Neural cell (in vitro differentiated cells): Measurements from ENCODE around the gene C9orf72. TPM values are rescaled to one million over a fixed set of nuclear protein-coding genes. Genes with fewer than 3 reads are reported as not detected.

ENCODE experiments used
- H2AFZ ChIP-seq: fragments of 200-600, 300-800 bp; sonication (generic), shearing (Covaris generic); 2 replicates; pipeline ENCODE4 v1.6.0; 2014; ENCODE audit warnings: low read depth, mild to moderate bottlenecking, antibody characterized with exemption, low read length, moderate library complexity
- H3F3A ChIP-seq: fragments of 200-600 bp; shearing (Covaris generic); 2 replicates; pipeline ENCODE4 v1.6.1; 2016; ENCODE audit warnings: mild to moderate bottlenecking, moderate library complexity, mixed read lengths, antibody characterized with exemption, low read length; ENCODE audit not compliant: insufficient read depth, poor library complexity, severe bottlenecking
- H3K27ac ChIP-seq: fragments of 200-600, 300-800 bp; sonication (generic), shearing (Covaris generic); 2 replicates; pipeline ENCODE4 v1.5.1; 2014; ENCODE audit warnings: mild to moderate bottlenecking, low read length, moderate library complexity
- H3K27me3 ChIP-seq: fragments of 300-800, 200-600 bp; sonication (generic), shearing (Covaris generic); 2 replicates; pipeline ENCODE4 v1.6.0; 2014; ENCODE audit warnings: mild to moderate bottlenecking, low read depth, low read length, moderate library complexity; ENCODE audit not compliant: insufficient read depth
- H3K36me3 ChIP-seq: fragments of 300-800, 200-600 bp; sonication (generic), shearing (Covaris generic); 2 replicates; pipeline ENCODE4 v1.5.1; 2014; ENCODE audit warnings: mild to moderate bottlenecking, antibody characterized with exemption, low read length, moderate library complexity; ENCODE audit not compliant: insufficient read depth
- H3K4me2 ChIP-seq: fragments of 300-800, 200-600 bp; sonication (generic), shearing (Covaris generic); 2 replicates; pipeline ENCODE4 v1.6.0; 2014; ENCODE audit warnings: mild to moderate bottlenecking, low read length
- H3K4me3 ChIP-seq: fragments of 300-800, 200-600 bp; sonication (generic), shearing (Covaris generic); 2 replicates; pipeline ENCODE4 v1.5.1; 2014; ENCODE audit warnings: mild to moderate bottlenecking, low read length, moderate library complexity
- H3K79me2 ChIP-seq: fragments of 200-600 bp; shearing (Covaris generic); replicated peaks from 2 replicates; pipeline ENCODE4 v1.6.0; 2014; ENCODE audit warnings: mild to moderate bottlenecking, low read length, moderate library complexity; ENCODE audit not compliant: insufficient read depth
- H3K9ac ChIP-seq: fragments of 300-800, 200-600 bp; sonication (generic), shearing (Covaris generic); 2 replicates; pipeline ENCODE4 v1.6.1; 2016; ENCODE audit warnings: mild to moderate bottlenecking, low read length, mixed read lengths
- H3K9me2 ChIP-seq: fragments of 200-600 bp; shearing (Covaris generic); 2 replicates; pipeline ENCODE4 v1.6.1; 2016; ENCODE audit warnings: mild to moderate bottlenecking, low read length, mixed read lengths; ENCODE audit not compliant: insufficient read depth
- H3K9me3 ChIP-seq: fragments of 200-600, 300-800 bp; sonication (generic), shearing (Covaris generic); 2 replicates; pipeline ENCODE4 v1.6.1; 2016; ENCODE audit warnings: mild to moderate bottlenecking, mixed run types, low read length, moderate library complexity, mixed read lengths
- H4K20me1 ChIP-seq: fragments of 200-600 bp; shearing (Covaris generic); 2 replicates; pipeline ENCODE4 v1.6.1; 2016; ENCODE audit warnings: mild to moderate bottlenecking, mixed run types; ENCODE audit not compliant: insufficient read depth
- EP300 ChIP-seq: fragments of 450-650 bp; conservative IDR thresholded peaks from 2 replicates; pipeline ENCODE4 v1.6.1; 2014; ENCODE audit warnings: antibody characterized with exemption, mild to moderate bottlenecking, moderate library complexity; ENCODE audit not compliant: poor library complexity, severe bottlenecking
- EZH2 ChIP-seq: fragments of 200-600, 300-800 bp; shearing (Covaris generic), sonication (generic); IDR thresholded peaks from 2 replicates; pipeline ENCODE4 v1.6.1; 2014; ENCODE audit warnings: antibody characterized with exemption, low read length, borderline replicate concordance, mild to moderate bottlenecking; ENCODE audit not compliant: insufficient read depth, poor library complexity, severe bottlenecking
- MXI1 ChIP-seq: fragments of 450-650 bp; conservative IDR thresholded peaks from 2 replicates; pipeline ENCODE4 v1.6.1; 2014; ENCODE audit warnings: antibody characterized with exemption, mild to moderate bottlenecking; ENCODE audit not compliant: poor library complexity, severe bottlenecking
- POLR2AphosphoS5 ChIP-seq: IDR thresholded peaks from 2 replicates; pipeline ENCODE4 v1.6.1; 2012
- RAD21 ChIP-seq: fragments of 450-650 bp; conservative IDR thresholded peaks from 2 replicates; pipeline ENCODE4 v1.6.1; 2014; ENCODE audit warnings: antibody characterized with exemption, mild to moderate bottlenecking, moderate library complexity
- SMC3 ChIP-seq: fragments of 450-650 bp; conservative IDR thresholded peaks from 2 replicates; pipeline ENCODE4 v1.6.1; 2014; ENCODE audit warnings: antibody characterized with exemption, mild to moderate bottlenecking, moderate library complexity; ENCODE audit not compliant: poor library complexity
- TAF1 ChIP-seq: IDR thresholded peaks from 2 replicates; pipeline ENCODE4 v1.6.1; 2012; ENCODE audit warnings: low read depth
- polyA plus RNA-seq: library from polyadenylated mRNA; depleted of rRNA; stranded (reverse); fragments of >200 nt; gene quantifications from 2 replicates; pipeline ENCODE4 v1.2.3, GENCODE V29; 2014
- TF ChIP-seq, protein P1 (sequence below): IDR thresholded peaks from 2 replicates; pipeline ENCODE4 v1.6.1; 2012; ENCODE audit warnings: borderline replicate concordance
- TF ChIP-seq, protein P2 (sequence below): fragments of 450-650 bp; IDR thresholded peaks from 2 replicates; pipeline ENCODE4 v1.5.1; 2014; ENCODE audit warnings: antibody characterized with exemption, mild to moderate bottlenecking, moderate library complexity; ENCODE audit not compliant: poor library complexity, severe bottlenecking

The C9orf72 gene
- polyA plus RNA-seq, 1 donor from 2014 or later = 166 TPM

DNA sequence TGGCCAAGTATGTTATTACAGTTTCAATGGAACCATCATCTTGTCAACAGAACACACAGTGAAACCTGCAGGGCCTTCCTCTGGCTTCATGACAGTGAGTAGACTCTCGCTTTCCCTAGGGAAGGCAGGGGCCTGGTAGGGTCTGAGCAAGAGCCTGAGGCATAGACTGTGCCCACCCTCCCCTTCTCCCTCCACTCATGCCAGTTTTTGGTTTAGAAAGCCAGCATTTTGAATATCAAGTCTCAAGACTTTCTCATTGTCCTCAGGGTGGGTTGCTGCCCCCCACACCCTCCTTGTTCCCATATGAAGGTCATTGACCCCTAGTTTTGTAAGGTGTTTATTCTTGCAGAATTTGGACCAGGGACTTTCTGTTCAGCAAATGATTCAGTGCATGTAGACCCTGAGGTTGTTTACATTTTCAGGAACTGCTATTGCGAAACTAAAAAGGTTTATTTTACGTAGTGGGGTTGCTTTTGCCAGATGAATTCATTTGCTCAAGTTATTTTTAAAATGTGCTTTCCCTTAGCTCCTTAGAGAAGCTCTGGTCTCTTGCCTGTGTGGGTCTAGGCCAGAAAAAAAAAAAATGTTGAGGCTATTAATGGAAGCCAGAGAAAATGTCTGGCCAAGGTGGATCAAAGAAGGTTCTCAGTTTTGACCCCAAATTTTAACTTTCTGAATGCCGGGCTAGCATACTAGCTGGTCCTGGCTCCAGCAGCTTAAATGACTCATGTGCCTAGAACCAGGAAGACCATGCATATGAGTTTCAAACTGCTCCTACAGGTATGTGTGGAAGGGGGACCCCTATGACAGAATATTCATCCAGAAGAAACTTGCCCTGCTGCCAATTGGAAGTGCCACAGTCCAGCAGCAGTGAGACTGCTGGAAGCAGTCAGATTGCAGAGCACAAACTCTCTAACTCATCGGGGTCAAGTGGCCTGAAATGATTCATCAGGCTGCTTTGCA, 33.5 kb downstream of the C9orf72 start:
- Histone ChIP-seq H3K79me2 (no peaks in the 10 kb centered on the region), H3K9ac (no peak overlapping the region), H4K20me1 (no peaks in the 10 kb centered on the region), H3K4me2 (no peak overlapping the region), H3K27me3 (no peaks in the 10 kb centered on the region), H3K9me3 (no peaks in the 10 kb centered on the region), H3K36me3 (peaks cover 13% of the 10 kb centered on the region), H3K9me2 (no peaks in the 10 kb centered on the region), H2AFZ (no peak overlapping the region), H3K27ac (no peak overlapping the region), H3F3A (no peaks in the 10 kb centered on the region), H3K4me3 (no peak overlapping the region)
- no peak for TF ChIP-seq MXI1
- TF ChIP-seq, protein P1, sequence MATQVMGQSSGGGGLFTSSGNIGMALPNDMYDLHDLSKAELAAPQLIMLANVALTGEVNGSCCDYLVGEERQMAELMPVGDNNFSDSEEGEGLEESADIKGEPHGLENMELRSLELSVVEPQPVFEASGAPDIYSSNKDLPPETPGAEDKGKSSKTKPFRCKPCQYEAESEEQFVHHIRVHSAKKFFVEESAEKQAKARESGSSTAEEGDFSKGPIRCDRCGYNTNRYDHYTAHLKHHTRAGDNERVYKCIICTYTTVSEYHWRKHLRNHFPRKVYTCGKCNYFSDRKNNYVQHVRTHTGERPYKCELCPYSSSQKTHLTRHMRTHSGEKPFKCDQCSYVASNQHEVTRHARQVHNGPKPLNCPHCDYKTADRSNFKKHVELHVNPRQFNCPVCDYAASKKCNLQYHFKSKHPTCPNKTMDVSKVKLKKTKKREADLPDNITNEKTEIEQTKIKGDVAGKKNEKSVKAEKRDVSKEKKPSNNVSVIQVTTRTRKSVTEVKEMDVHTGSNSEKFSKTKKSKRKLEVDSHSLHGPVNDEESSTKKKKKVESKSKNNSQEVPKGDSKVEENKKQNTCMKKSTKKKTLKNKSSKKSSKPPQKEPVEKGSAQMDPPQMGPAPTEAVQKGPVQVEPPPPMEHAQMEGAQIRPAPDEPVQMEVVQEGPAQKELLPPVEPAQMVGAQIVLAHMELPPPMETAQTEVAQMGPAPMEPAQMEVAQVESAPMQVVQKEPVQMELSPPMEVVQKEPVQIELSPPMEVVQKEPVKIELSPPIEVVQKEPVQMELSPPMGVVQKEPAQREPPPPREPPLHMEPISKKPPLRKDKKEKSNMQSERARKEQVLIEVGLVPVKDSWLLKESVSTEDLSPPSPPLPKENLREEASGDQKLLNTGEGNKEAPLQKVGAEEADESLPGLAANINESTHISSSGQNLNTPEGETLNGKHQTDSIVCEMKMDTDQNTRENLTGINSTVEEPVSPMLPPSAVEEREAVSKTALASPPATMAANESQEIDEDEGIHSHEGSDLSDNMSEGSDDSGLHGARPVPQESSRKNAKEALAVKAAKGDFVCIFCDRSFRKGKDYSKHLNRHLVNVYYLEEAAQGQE = no peak
- TF ChIP-seq EP300 = no peak
- no peak for TF ChIP-seq TAF1
- no peak for TF ChIP-seq POLR2AphosphoS5
- no peak for TF ChIP-seq SMC3
- TF ChIP-seq, protein P2, sequence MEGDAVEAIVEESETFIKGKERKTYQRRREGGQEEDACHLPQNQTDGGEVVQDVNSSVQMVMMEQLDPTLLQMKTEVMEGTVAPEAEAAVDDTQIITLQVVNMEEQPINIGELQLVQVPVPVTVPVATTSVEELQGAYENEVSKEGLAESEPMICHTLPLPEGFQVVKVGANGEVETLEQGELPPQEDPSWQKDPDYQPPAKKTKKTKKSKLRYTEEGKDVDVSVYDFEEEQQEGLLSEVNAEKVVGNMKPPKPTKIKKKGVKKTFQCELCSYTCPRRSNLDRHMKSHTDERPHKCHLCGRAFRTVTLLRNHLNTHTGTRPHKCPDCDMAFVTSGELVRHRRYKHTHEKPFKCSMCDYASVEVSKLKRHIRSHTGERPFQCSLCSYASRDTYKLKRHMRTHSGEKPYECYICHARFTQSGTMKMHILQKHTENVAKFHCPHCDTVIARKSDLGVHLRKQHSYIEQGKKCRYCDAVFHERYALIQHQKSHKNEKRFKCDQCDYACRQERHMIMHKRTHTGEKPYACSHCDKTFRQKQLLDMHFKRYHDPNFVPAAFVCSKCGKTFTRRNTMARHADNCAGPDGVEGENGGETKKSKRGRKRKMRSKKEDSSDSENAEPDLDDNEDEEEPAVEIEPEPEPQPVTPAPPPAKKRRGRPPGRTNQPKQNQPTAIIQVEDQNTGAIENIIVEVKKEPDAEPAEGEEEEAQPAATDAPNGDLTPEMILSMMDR = no peak
- no peak for TF ChIP-seq RAD21
- no peak for TF ChIP-seq EZH2

DNA sequence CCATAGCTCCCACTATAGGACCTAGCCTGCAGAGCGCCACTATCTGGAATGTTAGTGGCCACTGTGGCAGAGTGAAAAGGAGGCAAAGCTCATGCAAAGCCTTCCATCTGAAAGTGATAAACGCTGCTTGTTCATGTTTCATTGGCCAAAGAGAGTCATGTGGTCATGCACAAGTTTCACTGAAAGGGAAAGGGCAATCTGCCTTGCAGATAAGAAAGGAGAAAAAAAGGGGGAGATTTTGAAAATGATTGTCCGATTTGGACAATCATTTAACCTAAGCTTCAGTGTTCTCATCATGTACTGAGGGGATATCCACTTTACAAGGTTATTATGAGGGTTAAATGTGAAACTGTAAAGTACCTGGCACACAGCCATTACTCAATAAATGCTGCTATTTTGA, 34.6 kb downstream of the C9orf72 start:
- peaks cover 10% of the 10 kb centered on the region for H3K36me3 ChIP-seq
- no peak overlapping the region for H3K4me2 ChIP-seq
- no peak overlapping the region for H3K27ac ChIP-seq
- H3K9me2 ChIP-seq = no peaks in the 10 kb centered on the region
- no peaks in the 10 kb centered on the region for H4K20me1 ChIP-seq
- H3K79me2 ChIP-seq = no peaks in the 10 kb centered on the region
- H3F3A ChIP-seq = no peaks in the 10 kb centered on the region
- H3K9ac ChIP-seq = no peak overlapping the region
- no peak overlapping the region for H3K4me3 ChIP-seq
- no peak overlapping the region for H2AFZ ChIP-seq
- H3K27me3 ChIP-seq = no peaks in the 10 kb centered on the region
- no peak for TF ChIP-seq MXI1
- no peak for TF ChIP-seq TAF1
- no peak for TF ChIP-seq RAD21
- H3K9me3 ChIP-seq = no peaks in the 10 kb centered on the region
